Osteoblast (primary cell): ENCODE results near the gene C10orf71. TPM values are rescaled to one million over a fixed set of nuclear protein-coding genes. Genes with fewer than 3 reads are reported as not detected.

Source experiments
- DNase-seq: peaks from one replicate; pipeline ENCODE4 v3.0.0; 2011; ENCODE audit warnings: low spot score, mixed read lengths; ENCODE audit not compliant: insufficient read length; ENCODE audit errors: missing footprints
- H2AFZ ChIP-seq: 2 replicates; pipeline ENCODE4 v1.6.0; 2011; ENCODE audit warnings: mild to moderate bottlenecking, low read length
- H3K27ac ChIP-seq: 2 replicates; pipeline ENCODE4 v1.5.1; 2011; ENCODE audit warnings: mild to moderate bottlenecking, low read depth, low read length, moderate library complexity
- H3K27me3 ChIP-seq: 2 replicates; pipeline ENCODE4 v1.6.0; 2012; ENCODE audit warnings: mild to moderate bottlenecking, control low read depth, inconsistent platforms, low read length, moderate library complexity; ENCODE audit not compliant: insufficient read depth
- H3K36me3 ChIP-seq: 2 replicates; pipeline ENCODE4 v1.5.1; 2011; ENCODE audit warnings: mild to moderate bottlenecking, low read length, control low read depth, moderate library complexity; ENCODE audit not compliant: insufficient read depth
- H3K4me1 ChIP-seq: 2 replicates; pipeline ENCODE4 v1.5.1; 2011; ENCODE audit warnings: mild to moderate bottlenecking, low read length, control low read depth, moderate library complexity; ENCODE audit not compliant: insufficient read depth
- H3K4me2 ChIP-seq: 2 replicates; pipeline ENCODE4 v1.6.0; 2011; ENCODE audit warnings: mild to moderate bottlenecking, low read length; ENCODE audit not compliant: insufficient read depth
- H3K4me3 ChIP-seq: fragments of 200-600 bp; sonication (generic); 3 replicates; pipeline ENCODE4 v1.5.1; 2012; ENCODE audit warnings: mild to moderate bottlenecking, low read length, inconsistent platforms; ENCODE audit not compliant: insufficient read depth
- H3K79me2 ChIP-seq: 2 replicates; pipeline ENCODE4 v1.6.0; 2012; ENCODE audit warnings: mild to moderate bottlenecking, low read length, control low read depth, inconsistent platforms; ENCODE audit not compliant: insufficient read depth
- H3K9me3 ChIP-seq: 2 replicates; pipeline ENCODE4 v1.5.1; 2011; ENCODE audit warnings: low read depth, low read length, control low read depth
- H4K20me1 ChIP-seq: 2 replicates; pipeline ENCODE4 v1.6.0; 2012; ENCODE audit warnings: mild to moderate bottlenecking, low read length, control low read depth; ENCODE audit not compliant: insufficient read depth
- total RNA-seq: library from RNA; depleted of rRNA; stranded (reverse); fragments of >200 nt; gene quantifications from 2 replicates; pipeline ENCODE4 v1.2.3, GENCODE V29; 2012
- TF ChIP-seq, protein P1 (sequence below): IDR thresholded peaks from 2 replicates; pipeline ENCODE4 v1.5.1; 2011; ENCODE audit warnings: mild to moderate bottlenecking, low read depth, low read length, moderate library complexity; ENCODE audit errors: extremely low read depth

The C10orf71 gene
- total RNA-seq, 1 donor, result not detected

DNA sequence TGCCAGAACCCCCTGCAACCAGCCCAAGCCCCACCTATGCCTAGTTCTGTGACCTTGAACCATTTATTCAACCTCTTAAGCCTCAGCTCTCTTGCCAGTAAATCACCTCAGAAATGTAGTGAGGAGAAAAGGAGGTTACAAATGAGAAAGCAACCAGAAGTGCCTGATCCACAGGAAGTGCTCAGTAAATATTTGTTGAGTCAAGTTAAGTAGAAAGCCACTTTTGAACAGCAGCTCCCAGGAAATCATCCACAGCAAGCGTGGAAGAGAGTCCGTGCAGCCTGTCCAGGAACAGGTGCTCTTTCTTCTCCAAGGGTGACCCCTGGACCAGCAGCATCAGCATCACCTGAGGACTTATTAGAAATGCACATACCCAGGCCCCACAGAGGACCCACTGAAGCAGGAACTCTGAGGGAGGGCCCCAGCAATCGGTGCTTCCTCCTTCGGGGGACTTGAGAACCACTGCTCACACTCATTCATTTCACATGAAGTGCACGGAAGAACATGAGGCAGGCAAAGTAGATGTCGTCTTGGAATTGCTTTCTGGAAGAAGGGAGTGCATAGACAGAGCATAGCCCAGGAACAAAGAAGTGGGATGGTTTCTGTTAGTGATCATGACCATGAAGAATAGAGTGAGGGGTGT is 6.3 kb upstream of the C10orf71 start:
- TF ChIP-seq, protein P1, sequence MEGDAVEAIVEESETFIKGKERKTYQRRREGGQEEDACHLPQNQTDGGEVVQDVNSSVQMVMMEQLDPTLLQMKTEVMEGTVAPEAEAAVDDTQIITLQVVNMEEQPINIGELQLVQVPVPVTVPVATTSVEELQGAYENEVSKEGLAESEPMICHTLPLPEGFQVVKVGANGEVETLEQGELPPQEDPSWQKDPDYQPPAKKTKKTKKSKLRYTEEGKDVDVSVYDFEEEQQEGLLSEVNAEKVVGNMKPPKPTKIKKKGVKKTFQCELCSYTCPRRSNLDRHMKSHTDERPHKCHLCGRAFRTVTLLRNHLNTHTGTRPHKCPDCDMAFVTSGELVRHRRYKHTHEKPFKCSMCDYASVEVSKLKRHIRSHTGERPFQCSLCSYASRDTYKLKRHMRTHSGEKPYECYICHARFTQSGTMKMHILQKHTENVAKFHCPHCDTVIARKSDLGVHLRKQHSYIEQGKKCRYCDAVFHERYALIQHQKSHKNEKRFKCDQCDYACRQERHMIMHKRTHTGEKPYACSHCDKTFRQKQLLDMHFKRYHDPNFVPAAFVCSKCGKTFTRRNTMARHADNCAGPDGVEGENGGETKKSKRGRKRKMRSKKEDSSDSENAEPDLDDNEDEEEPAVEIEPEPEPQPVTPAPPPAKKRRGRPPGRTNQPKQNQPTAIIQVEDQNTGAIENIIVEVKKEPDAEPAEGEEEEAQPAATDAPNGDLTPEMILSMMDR, result no peak
- no peaks in the 10 kb centered on the region for H4K20me1 ChIP-seq
- no peaks in the 10 kb centered on the region for H3K79me2 ChIP-seq
- DNase-seq, result no peak
- no peak overlapping the region for H2AFZ ChIP-seq
- no peak overlapping the region for H3K4me2 ChIP-seq
- no peaks in the 10 kb centered on the region for H3K4me1 ChIP-seq
- no peak overlapping the region for H3K4me3 ChIP-seq
- H3K9me3 ChIP-seq, result no peaks in the 10 kb centered on the region
- H3K36me3 ChIP-seq, result no peaks in the 10 kb centered on the region
- H3K27ac ChIP-seq, result no peak overlapping the region
- H3K27me3 ChIP-seq, result peaks cover 38% of the 10 kb centered on the region

DNA sequence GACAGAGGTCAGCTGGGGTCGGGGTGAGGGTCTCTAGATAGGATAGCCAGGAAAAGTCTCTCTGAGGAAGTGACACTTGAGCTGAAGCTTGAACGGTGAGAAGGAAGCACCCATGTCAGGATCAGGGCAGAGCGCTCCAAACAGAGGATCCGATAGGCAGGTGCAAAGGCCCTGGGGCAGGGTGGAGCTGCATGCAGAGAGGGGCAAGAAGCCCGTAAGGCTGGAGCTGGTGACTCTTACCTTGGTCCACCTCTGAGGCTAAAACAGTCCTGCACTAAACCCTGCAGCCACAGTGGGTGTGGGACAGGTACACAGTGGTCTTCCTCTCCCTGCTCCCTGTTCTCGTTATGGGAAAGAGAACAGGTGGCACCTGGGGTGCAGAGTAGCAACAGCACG is 5.8 kb upstream of the C10orf71 start:
- no peak for DNase-seq
- H3K79me2 ChIP-seq, result no peaks in the 10 kb centered on the region
- no peak overlapping the region for H3K4me3 ChIP-seq

DNA sequence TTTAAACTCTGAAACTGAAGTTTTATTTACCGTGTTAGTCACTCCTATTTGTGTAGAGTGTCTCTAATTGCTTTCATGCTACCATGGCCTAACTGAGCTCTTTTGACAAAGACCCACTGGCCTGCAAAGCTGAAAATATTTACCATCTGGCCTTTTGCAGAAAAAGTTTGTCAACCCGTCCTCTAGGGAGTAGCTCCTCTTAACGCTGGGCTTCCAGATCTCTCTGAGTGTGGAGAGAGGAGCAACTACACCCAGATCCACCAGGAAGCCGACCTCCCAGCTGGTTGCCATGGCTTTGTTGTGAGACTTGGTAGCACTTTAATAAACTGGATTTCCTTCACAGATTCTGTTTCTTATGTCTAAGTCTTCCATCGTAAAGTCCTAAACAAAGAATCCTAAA is 4.2 kb upstream of the C10orf71 start:
- Histone ChIP-seq H3K36me3 (no peaks in the 10 kb centered on the region), H3K4me2 (no peak overlapping the region), H3K79me2 (no peaks in the 10 kb centered on the region), H3K9me3 (no peaks in the 10 kb centered on the region), H3K4me1 (no peaks in the 10 kb centered on the region), H2AFZ (no peak overlapping the region), H3K4me3 (no peak overlapping the region), H4K20me1 (no peaks in the 10 kb centered on the region), H3K27ac (no peak overlapping the region), H3K27me3 (peaks cover 48% of the 10 kb centered on the region)
- TF ChIP-seq, protein P1, result no peak
- DNase-seq, result no peak

More for the DNA sequence above, 5.8 kb upstream of the C10orf71 start:
- no peaks in the 10 kb centered on the region for H3K4me1 ChIP-seq
- H3K9me3 ChIP-seq, result no peaks in the 10 kb centered on the region
- H2AFZ ChIP-seq, result no peak overlapping the region
- H3K27ac ChIP-seq, result no peak overlapping the region
- H4K20me1 ChIP-seq, result no peaks in the 10 kb centered on the region
- no peaks in the 10 kb centered on the region for H3K36me3 ChIP-seq
- TF ChIP-seq, protein P1, result no peak
- H3K27me3 ChIP-seq, result peaks cover 34% of the 10 kb centered on the region
- no peak overlapping the region for H3K4me2 ChIP-seq

DNA sequence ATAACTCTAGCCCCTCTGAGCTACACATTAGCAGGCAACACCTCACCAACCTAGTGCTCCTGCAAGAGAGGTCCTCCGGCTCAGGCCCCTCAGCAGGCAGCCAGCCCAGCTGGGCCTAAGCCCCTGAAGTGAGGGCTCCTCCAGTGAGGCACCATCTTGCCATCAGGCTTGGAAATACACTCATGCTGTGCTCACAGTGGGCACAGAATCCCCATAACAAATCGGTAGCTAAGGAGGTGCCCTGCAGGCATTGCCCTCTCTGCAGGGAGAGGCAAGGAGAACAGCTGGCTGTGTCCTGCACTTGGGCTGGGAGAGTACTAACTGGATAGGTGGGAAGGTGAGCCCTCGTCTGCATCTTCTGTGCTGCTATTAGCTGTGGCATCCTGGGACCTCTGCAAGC is 3.7 kb upstream of the C10orf71 start:
- Histone ChIP-seq H2AFZ (no peak overlapping the region), H3K4me2 (no peak overlapping the region), H3K27ac (no peak overlapping the region), H3K4me3 (no peak overlapping the region), H3K9me3 (no peaks in the 10 kb centered on the region), H3K4me1 (no peaks in the 10 kb centered on the region), H4K20me1 (no peaks in the 10 kb centered on the region), H3K79me2 (no peaks in the 10 kb centered on the region), H3K36me3 (no peaks in the 10 kb centered on the region), H3K27me3 (peaks cover 46% of the 10 kb centered on the region)
- no peak for DNase-seq
- TF ChIP-seq, protein P1, result no peak
